ENCODE results near the gene TBC1D24. TPM values are rescaled to one million over a fixed set of nuclear protein-coding genes. Genes with fewer than 3 reads are reported as not detected.

TBC1D24 gene
- total RNA-seq, 1 experiment from 2014 or later, result 24.6 TPM

DNA sequence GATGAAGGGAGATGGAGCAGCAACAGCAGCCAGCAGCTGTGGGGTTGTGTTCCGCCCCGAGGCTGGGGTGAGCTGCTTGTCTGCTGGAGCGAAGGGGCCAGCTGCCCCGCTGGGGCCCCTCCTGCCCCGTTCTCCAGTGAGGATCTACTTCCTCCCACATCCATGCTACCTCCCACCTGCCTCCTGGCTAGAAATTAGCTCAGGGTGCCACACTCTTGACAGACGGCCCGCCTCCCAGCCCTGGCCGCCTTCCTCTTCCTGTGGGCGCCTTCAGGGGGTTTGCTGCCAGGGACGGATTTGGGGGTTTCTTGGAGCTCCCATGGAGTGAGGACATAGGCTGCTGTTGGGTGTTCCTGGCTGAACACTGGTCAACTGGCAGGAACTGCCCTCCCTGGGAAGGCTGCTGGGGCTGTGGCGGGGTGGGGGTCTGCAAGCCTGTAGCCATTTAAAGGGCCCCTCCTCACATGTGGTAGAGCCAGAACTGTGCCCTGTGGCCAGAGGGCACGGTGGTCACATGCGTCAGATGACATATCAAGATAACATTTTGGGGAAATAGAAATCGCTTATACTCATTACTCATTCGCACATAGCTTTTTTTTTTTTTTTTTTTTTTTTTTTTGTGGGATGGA, 13.1 kb downstream of the TBC1D24 start:
- no peak overlapping the region for H3K4me3 ChIP-seq (replicated peaks in 1 of 2; ENCODE audit: low read depth in 1 of 2, low read length in 2 of 2)
- intact Hi-C loops (cut with micrococcal nuclease), result no loop called here
- no peak overlapping the region for H3K27ac ChIP-seq (ENCODE audit: low read depth, low read length)
- H3K9me3 ChIP-seq (ENCODE audit: control insufficient read depth in 1 of 2, insufficient read depth in 1 of 2, low read depth in 1 of 2, low read length in 2 of 2), result no peaks in the 10 kb centered on the region
- H3K36me3 ChIP-seq (ENCODE audit: control insufficient read depth in 1 of 2, insufficient read depth in 2 of 2, low read length in 2 of 2), result no peaks in the 10 kb centered on the region; a peak in 1 of 4 replicates
- no peak overlapping the region for H3K4me2 ChIP-seq (ENCODE audit: low read length)
- no peak for DNase-seq (ENCODE audit: low read depth, low spot score)
- H2AFZ ChIP-seq (ENCODE audit: low read depth, low read length, poor library complexity, severe bottlenecking), result no peak overlapping the region
- H3K27me3 ChIP-seq (ENCODE audit: insufficient read depth, low read length), result no peaks in the 10 kb centered on the region
- TF ChIP-seq, protein P1, sequence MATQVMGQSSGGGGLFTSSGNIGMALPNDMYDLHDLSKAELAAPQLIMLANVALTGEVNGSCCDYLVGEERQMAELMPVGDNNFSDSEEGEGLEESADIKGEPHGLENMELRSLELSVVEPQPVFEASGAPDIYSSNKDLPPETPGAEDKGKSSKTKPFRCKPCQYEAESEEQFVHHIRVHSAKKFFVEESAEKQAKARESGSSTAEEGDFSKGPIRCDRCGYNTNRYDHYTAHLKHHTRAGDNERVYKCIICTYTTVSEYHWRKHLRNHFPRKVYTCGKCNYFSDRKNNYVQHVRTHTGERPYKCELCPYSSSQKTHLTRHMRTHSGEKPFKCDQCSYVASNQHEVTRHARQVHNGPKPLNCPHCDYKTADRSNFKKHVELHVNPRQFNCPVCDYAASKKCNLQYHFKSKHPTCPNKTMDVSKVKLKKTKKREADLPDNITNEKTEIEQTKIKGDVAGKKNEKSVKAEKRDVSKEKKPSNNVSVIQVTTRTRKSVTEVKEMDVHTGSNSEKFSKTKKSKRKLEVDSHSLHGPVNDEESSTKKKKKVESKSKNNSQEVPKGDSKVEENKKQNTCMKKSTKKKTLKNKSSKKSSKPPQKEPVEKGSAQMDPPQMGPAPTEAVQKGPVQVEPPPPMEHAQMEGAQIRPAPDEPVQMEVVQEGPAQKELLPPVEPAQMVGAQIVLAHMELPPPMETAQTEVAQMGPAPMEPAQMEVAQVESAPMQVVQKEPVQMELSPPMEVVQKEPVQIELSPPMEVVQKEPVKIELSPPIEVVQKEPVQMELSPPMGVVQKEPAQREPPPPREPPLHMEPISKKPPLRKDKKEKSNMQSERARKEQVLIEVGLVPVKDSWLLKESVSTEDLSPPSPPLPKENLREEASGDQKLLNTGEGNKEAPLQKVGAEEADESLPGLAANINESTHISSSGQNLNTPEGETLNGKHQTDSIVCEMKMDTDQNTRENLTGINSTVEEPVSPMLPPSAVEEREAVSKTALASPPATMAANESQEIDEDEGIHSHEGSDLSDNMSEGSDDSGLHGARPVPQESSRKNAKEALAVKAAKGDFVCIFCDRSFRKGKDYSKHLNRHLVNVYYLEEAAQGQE (IDR thresholded peaks at IDR 0.05; ENCODE audit: low read depth), result no peak
- TF ChIP-seq SIN3A (IDR thresholded peaks at IDR 0.05; ENCODE audit: low read depth) (no peak), TCF7L2 (IDR thresholded peaks at IDR 0.05; ENCODE audit: borderline replicate concordance, extremely low read depth, insufficient read depth, insufficient read length) (no peak), EZH2phosphoT487 (IDR thresholded peaks at IDR 0.05; ENCODE audit: borderline replicate concordance) (no peak), SP1 (IDR thresholded peaks at IDR 0.05; ENCODE audit: low read depth) (no peak), FOSL1 (IDR thresholded peaks at IDR 0.05; ENCODE audit: low read depth) (no peak), ZNF274 (IDR thresholded peaks at IDR 0.05; ENCODE audit: low read depth, low read length) (no peak), SRF (IDR thresholded peaks at IDR 0.05; ENCODE audit: low read depth) (no peak), ZFX (IDR thresholded peaks at IDR 0.05) (no peak), YY1 (IDR thresholded peaks at IDR 0.05; ENCODE audit: extremely low read depth, insufficient replicate concordance, low read depth, low read length) (no peak)
- TF ChIP-seq, protein P2, sequence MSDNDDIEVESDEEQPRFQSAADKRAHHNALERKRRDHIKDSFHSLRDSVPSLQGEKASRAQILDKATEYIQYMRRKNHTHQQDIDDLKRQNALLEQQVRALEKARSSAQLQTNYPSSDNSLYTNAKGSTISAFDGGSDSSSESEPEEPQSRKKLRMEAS (IDR thresholded peaks at IDR 0.05), result no peak
- BruUV-seq (replicated peaks), result no TSS peak
- H3K9ac ChIP-seq (ENCODE audit: low read length), result no peak overlapping the region
- no peaks in the 10 kb centered on the region for H3K4me1 ChIP-seq (ENCODE audit: control insufficient read depth in 1 of 2, insufficient read depth in 2 of 2, low read length in 2 of 2)
- POLR2A ChIA-PET, result interaction anchor here (0.6 kb wide), 1 partner anchor 273 kb away, joined by 5 read pairs; the partner anchor contains the start of gene PGP
- CTCF ChIA-PET, result interaction anchor here (0.6 kb wide), 1 partner anchor 346 kb away, joined by 3 read pairs; no protein-coding TSS in a partner anchor
- H4K20me1 ChIP-seq (ENCODE audit: insufficient read depth), result no peaks in the 10 kb centered on the region
- RAD21 ChIA-PET (ENCODE audit: low non-redundant PET in 1 of 2, low total read pairs in 2 of 2, uncharacterized antibody in 2 of 2, unreplicated experiment in 2 of 2), result interaction anchor here in 1 of 2 experiments (0.6 kb wide), 1 partner anchor 150 kb away, joined by 3 read pairs; no protein-coding TSS in a partner anchor
- no peak for ATAC-seq
- H3K79me2 ChIP-seq (ENCODE audit: insufficient read depth, low read length), result peaks cover 17% of the 10 kb centered on the region; the same call in 1 of the 2 replicates
- no peaks in the 10 kb centered on the region for H3K9me2 ChIP-seq (ENCODE audit: insufficient read depth)
